LoVo (cell line): ENCODE measurements around the gene TGFB1I1.
"Not testable (repeated sequence)": the region's sequence is repeated elsewhere in the genome, so short reads cannot be mapped to it uniquely, and the experiment has no call there.

Experiments used
- DNase-seq: peaks from one replicate; pipeline ENCODE4 v3.0.0-alpha.2; 2016; ENCODE audit warnings: low spot score

TGFB1I1 gene

DNA sequence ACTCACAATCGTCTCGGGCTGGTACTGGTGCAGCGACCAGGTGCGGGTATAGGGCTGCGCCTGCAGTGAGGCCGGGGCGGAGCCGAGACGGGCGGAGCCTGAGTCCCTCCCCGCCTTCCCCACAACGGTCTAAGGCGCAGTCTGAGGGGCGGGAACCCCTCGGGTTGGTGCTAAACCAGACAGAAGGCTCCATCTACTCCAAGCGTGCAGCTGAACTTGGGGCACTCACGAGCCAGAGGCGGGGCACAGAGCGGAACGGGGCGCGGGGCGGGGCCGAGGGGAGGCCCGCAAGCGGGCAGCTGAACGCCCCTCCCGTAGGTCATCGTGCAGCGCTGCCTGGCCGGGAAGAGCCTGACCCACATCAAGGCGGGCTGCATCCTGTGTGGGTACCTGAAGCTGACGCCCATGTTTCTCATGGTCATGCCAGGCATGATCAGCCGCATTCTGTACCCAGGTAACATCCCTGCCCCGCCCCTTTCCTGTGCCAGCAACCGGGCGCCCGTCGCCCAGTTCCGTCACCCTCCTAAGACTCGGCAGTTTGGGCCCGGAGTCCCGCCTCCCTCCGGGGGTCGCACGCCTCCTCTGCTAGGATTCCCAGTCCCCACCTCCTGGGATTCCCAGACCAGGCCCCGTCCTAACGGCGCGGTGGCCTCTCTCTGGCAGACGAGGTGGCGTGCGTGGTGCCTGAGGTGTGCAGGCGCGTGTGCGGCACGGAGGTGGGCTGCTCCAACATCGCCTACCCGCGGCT lies 15.9 kb downstream of the TGFB1I1 start:
- DNase-seq: peak; percentile 77

DNA sequence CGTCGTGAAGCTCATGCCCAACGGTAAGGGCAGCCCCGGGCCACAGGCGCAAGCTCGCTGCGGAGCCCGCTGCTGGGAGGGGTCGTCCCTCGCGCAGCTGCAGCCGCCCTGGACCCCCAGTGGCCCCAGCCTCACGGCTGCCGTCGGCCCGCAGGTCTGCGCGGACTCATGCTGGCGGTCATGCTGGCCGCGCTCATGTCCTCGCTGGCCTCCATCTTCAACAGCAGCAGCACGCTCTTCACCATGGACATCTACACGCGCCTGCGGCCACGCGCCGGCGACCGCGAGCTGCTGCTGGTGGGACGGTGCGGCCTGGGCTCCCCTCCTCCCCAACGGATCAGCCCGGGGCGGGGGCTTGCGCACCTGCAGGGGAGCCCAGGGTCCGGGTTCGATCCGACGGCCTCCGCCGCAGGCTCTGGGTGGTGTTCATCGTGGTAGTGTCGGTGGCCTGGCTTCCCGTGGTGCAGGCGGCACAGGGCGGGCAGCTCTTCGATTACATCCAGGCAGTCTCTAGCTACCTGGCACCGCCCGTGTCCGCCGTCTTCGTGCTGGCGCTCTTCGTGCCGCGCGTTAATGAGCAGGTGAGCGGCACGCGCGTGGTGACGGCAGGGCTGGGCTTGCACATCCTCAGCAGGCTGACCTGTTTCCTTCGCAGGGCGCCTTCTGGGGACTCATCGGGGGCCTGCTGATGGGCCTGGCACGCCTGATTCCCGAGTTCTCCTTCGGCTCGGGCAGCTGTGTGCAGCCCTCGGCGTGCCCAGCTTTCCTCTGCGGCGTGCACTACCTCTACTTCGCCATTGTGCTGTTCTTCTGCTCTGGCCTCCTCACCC lies 16.7 kb downstream of the TGFB1I1 start:
- no peak for DNase-seq

DNA sequence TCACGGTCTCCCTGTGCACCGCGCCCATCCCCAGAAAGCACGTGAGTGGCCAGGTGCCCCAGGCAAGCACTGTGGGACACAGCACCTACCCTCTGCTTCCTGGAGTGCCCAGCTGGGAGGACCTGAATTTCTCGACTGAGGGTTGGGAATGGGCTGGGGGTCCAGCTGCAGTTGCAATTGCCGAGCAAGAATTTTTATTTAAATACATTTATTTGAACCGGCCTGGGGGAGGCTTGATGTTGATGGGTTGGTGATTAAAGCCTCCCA lies 17.3 kb downstream of the TGFB1I1 start:
- no peak for DNase-seq

DNA sequence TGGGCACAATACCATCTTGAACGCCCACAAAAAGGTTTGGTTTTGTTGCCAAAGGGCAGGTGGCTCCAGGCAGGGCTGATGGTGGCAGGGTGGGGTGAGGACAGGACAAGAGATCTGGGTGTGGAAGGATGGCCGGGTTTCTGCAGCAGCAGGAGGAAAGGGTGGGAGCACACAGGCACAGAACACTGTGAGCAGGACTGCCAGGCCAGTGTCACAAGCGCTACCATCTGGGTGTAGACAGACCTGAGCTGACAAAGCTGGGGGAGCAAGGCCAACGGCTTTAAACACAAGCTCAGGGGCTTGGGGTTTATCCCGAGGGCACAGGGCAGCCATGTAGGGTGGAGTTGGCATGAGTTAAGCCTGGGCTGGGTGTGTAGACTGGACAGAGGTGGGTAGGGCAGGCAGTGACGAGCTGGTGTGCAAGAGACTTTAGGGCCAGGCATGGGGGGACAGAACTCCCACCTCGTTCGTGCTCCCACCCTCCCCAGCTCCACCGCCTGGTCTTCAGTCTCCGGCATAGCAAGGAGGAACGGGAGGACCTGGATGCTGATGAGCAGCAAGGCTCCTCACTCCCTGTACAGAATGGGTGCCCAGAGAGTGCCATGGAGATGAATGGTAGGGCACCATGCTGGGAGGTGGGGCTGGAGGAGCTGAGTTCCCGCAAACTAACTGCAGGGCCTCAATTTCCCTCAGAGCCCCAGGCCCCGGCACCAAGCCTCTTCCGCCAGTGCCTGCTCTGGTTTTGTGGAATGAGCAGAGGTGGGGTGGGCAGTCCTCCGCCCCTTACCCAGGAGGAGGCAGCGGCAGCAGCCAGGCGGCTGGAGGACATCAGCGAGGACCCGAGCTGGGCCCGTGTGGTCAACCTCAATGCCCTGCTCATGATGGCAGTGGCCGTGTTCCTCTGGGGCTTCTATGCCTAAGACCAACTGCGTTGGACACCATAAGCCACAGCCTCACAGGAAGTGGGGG lies 17.9 kb downstream of the TGFB1I1 start:
- DNase-seq: no peak

DNA sequence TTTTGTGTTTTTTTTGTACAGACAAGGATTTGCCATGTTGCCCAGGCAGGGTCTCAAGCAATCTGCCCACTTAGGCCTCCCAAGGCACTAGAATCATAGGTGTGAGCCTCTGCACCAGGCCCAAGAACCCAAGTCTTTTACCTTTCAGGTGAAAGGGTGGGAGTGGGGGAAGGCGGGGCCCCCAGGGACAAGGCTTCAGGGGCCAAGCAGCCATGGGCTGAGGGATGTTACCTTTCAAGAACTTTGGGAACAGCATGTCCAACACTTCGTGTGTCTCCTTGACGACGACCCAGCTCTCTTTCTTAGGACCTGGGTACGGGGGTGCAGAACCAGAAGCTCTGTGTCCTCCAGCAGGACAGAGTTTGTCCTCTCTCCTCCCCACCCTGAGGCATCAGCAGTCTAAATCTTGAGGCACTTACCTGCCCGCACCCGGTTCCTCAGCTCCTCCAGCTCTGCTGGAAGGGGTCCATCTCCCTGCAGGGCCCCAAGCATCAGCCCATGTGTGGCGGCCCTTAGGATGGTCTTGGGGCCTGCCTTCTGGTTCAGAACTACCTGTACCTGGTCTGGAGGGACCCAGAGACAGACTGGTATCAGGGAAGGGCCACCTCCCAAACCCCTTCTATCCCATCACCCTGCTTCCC lies 19.9 kb downstream of the TGFB1I1 start:
- no peak for DNase-seq

DNA sequence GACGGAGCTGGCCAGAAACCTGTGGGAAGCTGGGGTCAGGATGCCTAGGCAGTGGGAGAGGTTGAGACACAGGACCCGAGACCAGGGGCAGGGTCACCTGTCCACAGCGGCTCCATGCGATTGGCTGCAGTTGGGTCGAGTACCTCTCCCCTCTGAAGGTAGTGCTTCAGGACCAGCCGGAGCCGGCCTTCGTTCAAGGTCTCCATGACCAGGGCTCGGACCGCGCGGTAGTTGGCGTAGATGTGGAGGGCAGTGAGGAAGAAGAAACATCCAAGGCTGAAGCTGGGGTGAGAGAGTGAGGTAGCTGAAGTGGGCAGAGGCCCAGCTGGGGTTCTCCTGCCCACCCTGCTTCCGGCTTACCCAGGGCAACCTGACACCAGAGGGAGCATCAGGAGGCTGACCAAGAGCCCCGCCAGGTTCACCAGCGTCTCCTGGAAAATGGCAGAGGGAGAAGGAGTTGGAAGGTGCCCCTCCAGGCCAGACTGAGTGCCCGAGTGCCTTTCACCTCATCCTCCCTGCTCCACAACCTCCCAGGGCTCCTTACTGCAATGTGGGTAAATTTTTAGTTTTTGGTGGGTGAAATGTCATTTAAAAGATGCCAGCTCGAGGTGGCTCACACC lies 21.7 kb downstream of the TGFB1I1 start:
- no peak for DNase-seq

DNA sequence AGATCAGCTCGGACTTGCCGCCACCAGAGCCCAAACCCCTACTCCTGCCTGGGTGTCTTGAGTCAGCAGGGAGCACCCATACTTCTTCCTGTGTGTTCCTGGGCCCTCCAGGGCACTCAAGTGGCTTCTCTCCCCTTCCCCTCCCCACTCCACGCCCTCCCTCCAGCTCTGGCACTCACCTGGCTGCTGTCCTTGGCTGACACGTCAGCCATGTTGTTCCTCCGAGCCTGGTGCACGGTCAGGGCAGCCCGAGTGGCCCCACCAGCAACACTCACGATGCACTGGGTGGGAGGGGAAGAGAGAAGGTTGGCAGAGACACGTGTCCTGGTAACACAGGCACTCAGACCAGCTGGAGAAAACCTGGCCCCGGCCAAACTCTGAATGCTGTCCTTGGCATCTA lies 24.7 kb downstream of the TGFB1I1 start:
- no peak for DNase-seq

DNA sequence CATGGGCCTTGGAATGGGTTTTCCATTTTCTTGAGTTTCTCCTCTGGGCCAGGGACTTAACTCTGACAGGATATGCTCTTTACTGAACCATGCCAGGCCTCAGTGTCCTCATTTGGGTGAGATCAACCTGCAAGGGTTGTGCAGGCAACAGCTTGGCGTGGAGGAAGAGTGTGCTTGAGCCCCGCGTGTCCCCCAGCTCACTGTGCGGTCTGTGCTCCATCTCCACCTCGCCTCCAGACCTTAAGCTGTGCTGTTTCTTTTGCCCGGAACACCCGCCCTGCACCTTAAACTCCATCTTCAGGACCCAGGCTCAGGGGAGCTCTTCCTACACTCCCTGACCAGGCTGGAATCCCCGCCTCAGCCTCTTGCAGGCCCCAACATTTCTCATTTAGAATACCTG lies 26.5 kb downstream of the TGFB1I1 start:
- DNase-seq: no peak

DNA sequence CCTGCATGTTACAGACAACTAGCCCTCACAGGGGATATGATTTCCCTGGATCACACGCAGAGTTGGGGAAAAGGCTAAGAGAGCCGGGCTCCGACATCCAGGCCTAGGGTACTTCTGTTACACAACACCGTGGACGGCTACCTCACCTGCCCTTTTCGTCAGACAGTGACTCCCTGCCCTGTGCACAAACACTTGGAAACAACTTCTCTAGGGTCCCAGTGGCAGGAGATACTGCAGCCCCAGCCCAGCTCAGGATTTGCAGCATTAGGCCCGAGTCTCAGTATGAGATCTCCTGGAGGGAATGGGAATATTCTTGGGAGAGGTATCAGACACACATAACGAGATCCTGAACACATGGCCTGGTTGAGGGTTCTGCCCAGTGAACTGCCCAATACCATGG lies 28.0 kb downstream of the TGFB1I1 start:
- no peak for DNase-seq

DNA sequence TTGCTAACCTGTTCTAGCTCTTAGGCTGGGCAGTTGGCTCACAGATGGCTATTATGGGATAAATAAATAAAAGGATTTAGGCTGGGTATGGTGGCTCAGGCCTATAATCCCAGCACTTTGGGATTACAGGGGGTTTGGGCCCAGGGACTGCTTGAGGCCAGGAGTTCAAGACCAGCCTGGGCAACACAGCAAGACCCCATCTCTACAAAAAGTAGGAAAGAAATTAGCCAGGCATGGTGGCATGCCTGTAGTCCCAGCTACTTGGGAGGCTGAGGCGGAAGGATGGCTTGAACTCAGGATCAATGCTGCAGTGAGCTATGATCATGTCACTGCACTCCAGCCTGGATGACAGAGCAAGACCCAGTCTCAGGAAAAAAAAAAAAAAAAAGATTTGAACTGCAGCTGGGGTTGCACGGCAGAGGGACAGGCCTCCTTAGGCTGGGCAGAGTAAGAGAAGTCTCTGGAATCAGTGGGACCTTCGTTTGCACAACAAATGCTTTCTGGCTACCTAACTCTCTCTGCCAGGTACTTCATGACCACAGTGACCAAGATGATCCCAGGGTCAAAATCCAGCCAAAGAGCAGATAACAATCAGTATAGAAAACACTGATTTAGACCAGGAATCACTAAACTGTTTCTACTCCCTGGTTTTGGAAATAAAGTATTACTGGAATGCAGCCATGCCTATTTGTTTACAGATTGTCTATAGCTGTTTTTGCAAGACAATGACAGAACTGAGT lies 29.4 kb downstream of the TGFB1I1 start:
- no peak for DNase-seq

DNA sequence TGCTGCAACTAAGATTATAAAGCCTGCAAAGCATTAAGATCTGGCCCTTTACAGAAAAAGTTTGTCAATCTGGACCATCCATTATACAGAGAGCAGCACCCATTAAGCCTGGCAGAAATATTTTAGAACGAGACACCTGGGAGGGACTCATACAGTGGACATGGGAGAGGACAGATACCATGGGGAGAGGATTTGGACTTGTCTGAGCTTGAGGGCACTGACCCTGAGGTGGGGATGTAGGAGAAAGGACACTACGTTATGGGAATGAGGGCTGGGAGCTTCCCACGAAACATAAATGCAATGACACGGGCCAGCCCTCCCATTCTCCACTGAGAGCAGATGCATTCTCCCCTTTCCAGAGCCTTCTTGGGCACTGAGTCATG lies 30.0 kb downstream of the TGFB1I1 start:
- DNase-seq: no peak

DNA sequence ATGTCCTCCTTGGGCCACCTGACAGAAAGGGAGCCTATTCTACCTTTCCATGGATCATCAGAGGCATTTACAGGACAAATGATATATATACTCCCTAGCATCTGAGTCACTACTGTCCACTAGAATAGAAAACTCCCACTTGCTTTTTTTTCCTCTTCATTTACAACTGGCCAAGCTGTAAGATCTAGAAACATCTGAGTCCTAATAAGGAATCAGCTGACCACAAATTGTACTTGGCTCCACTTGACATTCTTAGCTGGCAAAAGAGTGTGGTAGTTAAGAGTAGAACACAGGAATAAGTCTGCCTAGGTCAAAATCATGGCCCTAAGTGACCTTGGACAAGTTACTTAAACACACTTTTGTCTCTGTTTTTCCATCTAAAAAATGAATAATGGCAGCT lies 31.0 kb downstream of the TGFB1I1 start:
- DNase-seq: no peak

DNA sequence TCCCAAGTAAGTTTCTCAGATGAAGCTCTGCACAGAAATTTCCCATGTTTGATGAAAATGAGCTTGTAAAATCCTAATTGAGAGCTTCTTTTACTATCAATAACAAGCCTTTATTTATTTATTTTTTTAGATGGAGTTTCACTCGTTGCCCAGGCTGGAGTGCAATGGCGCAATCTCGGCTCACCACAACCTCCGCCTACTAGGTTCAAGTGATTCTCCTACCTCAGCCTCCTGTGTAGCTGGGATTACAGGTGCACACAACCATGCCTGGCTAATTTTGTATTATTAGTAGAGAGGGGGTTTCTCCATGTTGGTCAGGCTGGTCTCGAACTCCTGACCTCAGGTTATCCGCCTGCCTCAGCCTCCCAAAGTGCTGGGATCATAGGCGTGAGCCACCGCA lies 31.6 kb downstream of the TGFB1I1 start:
- DNase-seq: not testable (repeated sequence)

DNA sequence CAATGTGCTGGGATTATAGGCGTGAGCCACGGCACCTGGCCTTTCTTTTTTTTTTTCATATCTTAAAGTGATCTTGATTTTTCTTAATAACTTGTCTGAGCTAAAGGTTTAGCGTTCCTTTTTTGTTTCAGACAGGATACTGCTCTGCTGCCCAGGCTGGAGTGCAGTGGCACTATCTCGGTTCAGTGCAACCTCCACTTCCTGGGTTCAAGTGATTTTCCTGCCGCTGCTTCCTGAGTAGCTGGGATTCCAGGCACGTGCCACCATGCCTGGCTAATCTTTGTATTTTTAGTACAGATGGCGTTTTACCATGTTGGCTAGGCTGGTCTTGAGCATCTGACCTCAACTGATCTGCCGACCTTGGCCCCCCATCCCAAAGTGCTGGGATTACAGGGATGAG lies 32.2 kb downstream of the TGFB1I1 start:
- DNase-seq: no peak

DNA sequence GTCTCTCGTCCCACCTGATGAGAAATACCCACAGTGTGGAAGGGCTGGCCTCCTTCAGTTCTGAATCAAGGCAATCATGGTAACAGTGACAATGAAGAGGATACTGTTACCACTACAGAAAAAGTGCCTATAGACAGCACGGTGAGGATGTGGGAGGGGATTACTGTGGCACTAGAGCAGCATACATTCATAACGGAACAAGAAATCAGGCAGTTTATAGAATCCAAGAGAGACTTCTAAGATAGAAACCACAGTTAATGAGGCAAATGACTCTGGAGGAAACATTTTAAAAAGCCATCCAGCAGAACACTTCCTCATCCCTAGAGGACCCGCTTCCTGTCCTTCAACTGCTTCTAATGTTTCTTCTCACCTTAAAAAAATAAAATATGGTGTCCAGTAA lies 33.5 kb downstream of the TGFB1I1 start:
- no peak for DNase-seq

DNA sequence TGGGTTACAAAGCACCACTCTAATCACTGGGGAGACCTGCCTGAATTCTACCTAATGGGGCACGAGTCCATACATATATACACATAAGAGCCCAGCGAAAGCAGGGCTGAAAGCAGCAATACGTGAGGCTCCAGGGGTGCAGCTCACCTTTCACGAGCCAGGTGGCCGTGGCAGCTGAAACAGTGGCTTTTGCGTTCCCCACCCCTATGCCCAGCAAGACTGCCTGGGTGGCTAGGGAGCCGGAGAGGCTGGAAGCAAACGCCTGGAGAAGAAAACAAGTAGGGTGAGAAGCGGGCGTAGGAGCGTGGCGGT lies 35.6 kb downstream of the TGFB1I1 start:
- no peak for DNase-seq

DNA sequence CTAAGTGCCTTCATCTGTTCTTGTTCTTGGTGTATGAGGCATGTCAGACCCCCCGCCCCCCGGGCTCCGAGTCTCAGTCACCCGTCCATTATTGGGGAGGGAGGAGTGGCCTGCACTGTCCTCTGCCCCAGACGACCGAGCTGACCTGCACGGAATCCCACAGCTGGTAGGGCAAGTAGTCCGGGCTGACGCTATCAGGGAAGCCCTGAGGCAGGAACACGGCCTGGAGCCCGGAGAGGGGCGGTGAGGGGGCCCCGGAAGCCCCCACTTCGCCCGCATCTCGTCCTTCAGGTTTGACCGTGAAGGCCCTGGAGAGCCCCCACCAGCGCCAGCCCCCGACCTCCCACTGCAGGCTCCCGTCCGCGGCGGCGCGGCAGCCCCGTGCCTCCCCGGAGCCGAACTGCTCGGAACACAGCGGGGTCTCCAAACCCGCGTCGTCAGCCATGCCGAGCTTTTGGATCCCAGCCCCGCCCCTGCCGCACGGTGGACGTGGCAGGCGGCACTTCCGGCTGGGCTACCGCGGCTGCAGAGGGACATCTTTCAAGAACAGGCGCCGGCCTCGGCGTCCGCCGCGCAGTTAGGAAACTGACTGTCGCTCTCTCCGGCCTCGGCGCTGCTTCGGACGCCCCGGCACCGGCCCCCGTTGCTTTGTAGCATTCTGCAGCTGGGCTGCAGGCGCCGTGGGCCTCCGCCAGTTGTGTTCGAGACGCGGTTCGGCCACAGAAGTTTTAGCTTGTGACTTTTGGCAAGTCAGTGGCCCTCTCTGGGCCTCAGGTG lies 36.2 kb downstream of the TGFB1I1 start, which contains the start of gene RUSF1:
TSS of gene RUSF1 (minus strand) at position 463 of the 777 bp plus-strand sequence. CDS start at position 445, 18 bp downstream.
- DNase-seq: peak; percentile 85

DNA sequence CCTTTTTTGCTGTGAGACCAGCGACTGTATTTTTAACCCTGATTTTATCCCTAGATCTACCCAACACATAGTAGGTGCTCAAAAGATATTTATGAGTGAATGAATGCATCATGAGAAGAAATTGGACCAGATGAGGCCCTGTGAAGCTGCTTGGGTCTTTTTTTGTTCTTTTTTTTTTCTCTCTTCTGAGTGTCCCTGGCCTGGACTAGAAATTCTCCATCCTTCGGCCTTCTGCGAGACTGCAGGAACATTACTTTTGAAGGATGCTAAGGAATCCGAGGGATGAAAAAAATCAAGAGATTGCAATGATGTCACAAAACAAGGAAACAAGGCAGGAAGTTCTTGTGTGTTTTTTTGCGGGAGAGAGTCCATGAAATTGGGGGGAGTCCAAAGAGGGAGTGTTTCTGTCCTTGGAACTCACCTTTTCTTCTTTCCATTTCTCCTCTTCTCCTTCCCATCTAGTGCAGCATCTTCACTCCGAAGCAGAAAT lies 36.8 kb downstream of the TGFB1I1 start:
- DNase-seq: peak; percentile 30

DNA sequence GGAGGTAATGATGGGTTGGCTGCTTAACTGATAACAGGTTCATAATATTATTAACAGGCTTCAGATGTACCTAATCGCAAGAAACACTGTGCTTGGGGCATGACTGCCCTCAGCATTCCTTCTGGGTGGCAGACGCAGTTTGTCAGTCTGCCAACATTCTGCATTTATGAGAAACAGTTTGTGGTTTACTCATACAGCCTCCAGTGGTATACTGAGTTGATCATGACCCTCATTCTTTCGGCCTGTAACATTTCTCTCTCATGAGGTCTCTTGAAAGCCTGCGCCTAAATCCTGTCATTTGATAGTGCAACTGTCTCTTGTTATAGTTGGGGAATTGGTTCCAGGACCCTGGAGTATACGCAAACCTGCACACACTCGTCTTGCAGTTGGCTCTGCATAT lies 41.2 kb downstream of the TGFB1I1 start:
- no peak for DNase-seq

DNA sequence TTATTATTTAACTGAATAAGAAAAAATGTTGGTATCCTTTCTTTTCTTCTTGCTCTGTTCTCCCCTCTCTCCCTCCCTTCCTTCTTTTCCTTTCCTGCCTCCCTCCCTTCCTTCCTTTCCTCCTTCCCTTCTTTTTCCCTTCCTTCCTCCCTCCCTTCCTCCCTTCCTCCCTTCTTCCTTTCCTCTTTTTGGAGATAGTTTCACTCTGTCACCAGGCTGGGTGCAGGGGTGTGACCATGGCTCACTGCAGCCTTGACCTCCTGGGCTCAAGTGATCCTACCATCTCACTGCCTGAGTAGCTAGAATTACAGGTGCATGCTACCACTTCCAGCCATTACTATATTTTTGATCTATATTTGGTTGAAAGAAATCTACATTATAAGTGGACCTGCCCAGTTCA lies 41.9 kb downstream of the TGFB1I1 start:
- DNase-seq: no peak
